HepG2 (cell line): ENCODE measurements around the gene NLRP6. TPM values are rescaled to one million over a fixed set of nuclear protein-coding genes. Genes with fewer than 3 reads are reported as not detected.
A peak's percentile ranks its signal among the peaks of the same experiment; 100 is the strongest.

Source experiments
- BORCS8-MEF2B ChIP-seq: sonication (generic); formaldehyde crosslinking; IDR thresholded peaks from 2 replicates; pipeline ENCODE4 v1.8.0; 2022; ENCODE audit warnings: mild to moderate bottlenecking, missing genetic modification reagents
- GABPB1 ChIP-seq: IDR thresholded peaks from 2 replicates; pipeline ENCODE4 v1.6.1; 2016; ENCODE audit warnings: mild to moderate bottlenecking, missing genetic modification reagents, moderate library complexity, missing compliant biosample characterization
- IKZF4 ChIP-seq: sonication (generic); formaldehyde crosslinking; IDR thresholded peaks from 2 replicates; pipeline ENCODE4 v1.5.1; 2020; ENCODE audit warnings: borderline replicate concordance, mild to moderate bottlenecking, low read depth, missing genetic modification reagents; ENCODE audit errors: not compliant biosample characterization
- MED1 ChIP-seq: sonication (generic); formaldehyde crosslinking; IDR thresholded peaks from 2 replicates; pipeline ENCODE4 v1.4.0; 2020; ENCODE audit warnings: missing genetic modification reagents
- MXD1 ChIP-seq: sonication (generic); formaldehyde crosslinking; IDR thresholded peaks from 2 replicates; pipeline ENCODE4 v1.4.0; 2020; ENCODE audit warnings: mild to moderate bottlenecking, missing genetic modification reagents
- MYC ChIP-seq: sonication (generic); formaldehyde crosslinking; IDR thresholded peaks from 2 replicates; pipeline ENCODE4 v1.9.0; 2021; ENCODE audit warnings: missing genetic modification reagents, borderline replicate concordance
- PHF8 ChIP-seq: sonication (generic); formaldehyde crosslinking; IDR thresholded peaks from 2 replicates; pipeline ENCODE4 v1.5.0; 2020; ENCODE audit warnings: missing genetic modification reagents
- UBTF ChIP-seq: sonication (generic); formaldehyde crosslinking; IDR thresholded peaks from 2 replicates; pipeline ENCODE4 v1.4.0; 2020; ENCODE audit warnings: mild to moderate bottlenecking, missing genetic modification reagents
- ZFY ChIP-seq: sonication (generic); formaldehyde crosslinking; IDR thresholded peaks from 2 replicates; pipeline ENCODE4 v1.4.0; 2020; ENCODE audit warnings: missing genetic modification reagents
- ZNF296 ChIP-seq: sonication (generic); formaldehyde crosslinking; conservative IDR thresholded peaks from 2 replicates; pipeline ENCODE4 v1.5.0; 2020; ENCODE audit warnings: mild to moderate bottlenecking, missing genetic modification reagents
- polyA plus RNA-seq, 8 experiments: library from polyadenylated mRNA; depleted of rRNA in 3 of 8; stranded (reverse) in 7 of 8; unstranded in 1 of 8; fragments of >200 nt; fragmentation: Illumina TruSeq in 4 of 8; extraction: Trizol in 4 of 8; gene quantifications; 2 replicates each; pipeline versions ENCODE4 v1.2.1 to v1.2.3, GENCODE V29; 2011 to 2016; ENCODE audit warnings: low read depth in 4 of 8, missing spikeins in 1 of 8, mixed read lengths in 1 of 8; ENCODE audit not compliant: insufficient read depth in 1 of 8
- total RNA-seq, 5 experiments: library from RNA; depleted of rRNA; stranded (reverse); fragments of >200 nt; fragmentation: Illumina TruSeq; extraction: Trizol; gene quantifications; 2 replicates each; pipeline ENCODE4 v1.2.3, GENCODE V29; 2016; ENCODE audit warnings: low read depth in 1 of 5
- TF ChIP-seq, protein P1 (sequence below), 2 experiments: sonication (generic) in 1 of 2; formaldehyde crosslinking in 1 of 2; IDR thresholded peaks; 2 replicates each; pipeline versions ENCODE4 v1.4.0 to v1.6.1; 2018 to 2020; ENCODE audit warnings: missing genetic modification reagents in 2 of 2, borderline replicate concordance in 1 of 2, low read depth in 1 of 2, mild to moderate bottlenecking in 1 of 2, missing biosample characterization in 1 of 2
- TF ChIP-seq, protein P2 (sequence below): sonication (generic); formaldehyde crosslinking; IDR thresholded peaks from 2 replicates; pipeline ENCODE4 v1.5.0; 2020; ENCODE audit warnings: mild to moderate bottlenecking, missing genetic modification reagents
- TF ChIP-seq, protein P3 (sequence below): sonication (generic); formaldehyde crosslinking; IDR thresholded peaks from 2 replicates; pipeline ENCODE4 v1.9.0; 2022; ENCODE audit warnings: missing genetic modification reagents, mild to moderate bottlenecking, borderline replicate concordance
- TF ChIP-seq, protein P4 (sequence below): sonication (generic); formaldehyde crosslinking; IDR thresholded peaks from 2 replicates; pipeline ENCODE4 v1.5.1; 2020; ENCODE audit warnings: missing genetic modification reagents, mild to moderate bottlenecking, borderline replicate concordance

The NLRP6 gene
- total and polyA plus RNA-seq, 2 of the 13 experiments (the other 11 are each of a cell fraction or from before 2014, with no cell fraction given): not detected

- TF ChIP-seq, protein P1, sequence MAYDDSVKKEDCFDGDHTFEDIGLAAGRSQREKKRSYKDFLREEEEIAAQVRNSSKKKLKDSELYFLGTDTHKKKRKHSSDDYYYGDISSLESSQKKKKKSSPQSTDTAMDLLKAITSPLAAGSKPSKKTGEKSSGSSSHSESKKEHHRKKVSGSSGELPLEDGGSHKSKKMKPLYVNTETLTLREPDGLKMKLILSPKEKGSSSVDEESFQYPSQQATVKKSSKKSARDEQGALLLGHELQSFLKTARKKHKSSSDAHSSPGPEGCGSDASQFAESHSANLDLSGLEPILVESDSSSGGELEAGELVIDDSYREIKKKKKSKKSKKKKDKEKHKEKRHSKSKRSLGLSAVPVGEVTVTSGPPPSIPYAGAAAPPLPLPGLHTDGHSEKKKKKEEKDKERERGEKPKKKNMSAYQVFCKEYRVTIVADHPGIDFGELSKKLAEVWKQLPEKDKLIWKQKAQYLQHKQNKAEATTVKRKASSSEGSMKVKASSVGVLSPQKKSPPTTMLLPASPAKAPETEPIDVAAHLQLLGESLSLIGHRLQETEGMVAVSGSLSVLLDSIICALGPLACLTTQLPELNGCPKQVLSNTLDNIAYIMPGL (CRISPR knock-in tag; IDR thresholded peaks at IDR 0.05; ENCODE audit: borderline replicate concordance in 1 of 2, low read depth in 1 of 2): peak in 1 of 2 experiments; percentile 40; a peak in 1 of 4 replicates
- TF ChIP-seq MED1: peak; percentile 22; the same call in 1 of the 2 replicates
- TF ChIP-seq UBTF (CRISPR knock-in tag): peak; percentile 77
- peak; percentile 29; the same call in 1 of the 2 replicates for TF ChIP-seq MYC (CRISPR knock-in tag)
- TF ChIP-seq BORCS8-MEF2B (CRISPR knock-in tag): 0 out of 2 replicates have a peak, but pooled peaks have one; percentile 54
- TF ChIP-seq, protein P2, sequence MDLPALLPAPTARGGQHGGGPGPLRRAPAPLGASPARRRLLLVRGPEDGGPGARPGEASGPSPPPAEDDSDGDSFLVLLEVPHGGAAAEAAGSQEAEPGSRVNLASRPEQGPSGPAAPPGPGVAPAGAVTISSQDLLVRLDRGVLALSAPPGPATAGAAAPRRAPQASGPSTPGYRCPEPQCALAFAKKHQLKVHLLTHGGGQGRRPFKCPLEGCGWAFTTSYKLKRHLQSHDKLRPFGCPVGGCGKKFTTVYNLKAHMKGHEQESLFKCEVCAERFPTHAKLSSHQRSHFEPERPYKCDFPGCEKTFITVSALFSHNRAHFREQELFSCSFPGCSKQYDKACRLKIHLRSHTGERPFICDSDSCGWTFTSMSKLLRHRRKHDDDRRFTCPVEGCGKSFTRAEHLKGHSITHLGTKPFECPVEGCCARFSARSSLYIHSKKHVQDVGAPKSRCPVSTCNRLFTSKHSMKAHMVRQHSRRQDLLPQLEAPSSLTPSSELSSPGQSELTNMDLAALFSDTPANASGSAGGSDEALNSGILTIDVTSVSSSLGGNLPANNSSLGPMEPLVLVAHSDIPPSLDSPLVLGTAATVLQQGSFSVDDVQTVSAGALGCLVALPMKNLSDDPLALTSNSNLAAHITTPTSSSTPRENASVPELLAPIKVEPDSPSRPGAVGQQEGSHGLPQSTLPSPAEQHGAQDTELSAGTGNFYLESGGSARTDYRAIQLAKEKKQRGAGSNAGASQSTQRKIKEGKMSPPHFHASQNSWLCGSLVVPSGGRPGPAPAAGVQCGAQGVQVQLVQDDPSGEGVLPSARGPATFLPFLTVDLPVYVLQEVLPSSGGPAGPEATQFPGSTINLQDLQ: 0 out of 2 replicates have a peak, but pooled peaks have one; percentile 37
- TF ChIP-seq, protein P3, sequence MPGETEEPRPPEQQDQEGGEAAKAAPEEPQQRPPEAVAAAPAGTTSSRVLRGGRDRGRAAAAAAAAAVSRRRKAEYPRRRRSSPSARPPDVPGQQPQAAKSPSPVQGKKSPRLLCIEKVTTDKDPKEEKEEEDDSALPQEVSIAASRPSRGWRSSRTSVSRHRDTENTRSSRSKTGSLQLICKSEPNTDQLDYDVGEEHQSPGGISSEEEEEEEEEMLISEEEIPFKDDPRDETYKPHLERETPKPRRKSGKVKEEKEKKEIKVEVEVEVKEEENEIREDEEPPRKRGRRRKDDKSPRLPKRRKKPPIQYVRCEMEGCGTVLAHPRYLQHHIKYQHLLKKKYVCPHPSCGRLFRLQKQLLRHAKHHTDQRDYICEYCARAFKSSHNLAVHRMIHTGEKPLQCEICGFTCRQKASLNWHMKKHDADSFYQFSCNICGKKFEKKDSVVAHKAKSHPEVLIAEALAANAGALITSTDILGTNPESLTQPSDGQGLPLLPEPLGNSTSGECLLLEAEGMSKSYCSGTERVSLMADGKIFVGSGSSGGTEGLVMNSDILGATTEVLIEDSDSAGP (CRISPR knock-in tag): peak; percentile 33; the same call in 1 of the 2 replicates
- TF ChIP-seq GABPB1 (CRISPR knock-in tag): peak; percentile 57; the same call in 1 of the 2 replicates
- peak; percentile 59 for TF ChIP-seq IKZF4 (CRISPR knock-in tag)
- TF ChIP-seq PHF8 (CRISPR knock-in tag): peak; percentile 27; the same call in 1 of the 2 replicates
- TF ChIP-seq, protein P4, sequence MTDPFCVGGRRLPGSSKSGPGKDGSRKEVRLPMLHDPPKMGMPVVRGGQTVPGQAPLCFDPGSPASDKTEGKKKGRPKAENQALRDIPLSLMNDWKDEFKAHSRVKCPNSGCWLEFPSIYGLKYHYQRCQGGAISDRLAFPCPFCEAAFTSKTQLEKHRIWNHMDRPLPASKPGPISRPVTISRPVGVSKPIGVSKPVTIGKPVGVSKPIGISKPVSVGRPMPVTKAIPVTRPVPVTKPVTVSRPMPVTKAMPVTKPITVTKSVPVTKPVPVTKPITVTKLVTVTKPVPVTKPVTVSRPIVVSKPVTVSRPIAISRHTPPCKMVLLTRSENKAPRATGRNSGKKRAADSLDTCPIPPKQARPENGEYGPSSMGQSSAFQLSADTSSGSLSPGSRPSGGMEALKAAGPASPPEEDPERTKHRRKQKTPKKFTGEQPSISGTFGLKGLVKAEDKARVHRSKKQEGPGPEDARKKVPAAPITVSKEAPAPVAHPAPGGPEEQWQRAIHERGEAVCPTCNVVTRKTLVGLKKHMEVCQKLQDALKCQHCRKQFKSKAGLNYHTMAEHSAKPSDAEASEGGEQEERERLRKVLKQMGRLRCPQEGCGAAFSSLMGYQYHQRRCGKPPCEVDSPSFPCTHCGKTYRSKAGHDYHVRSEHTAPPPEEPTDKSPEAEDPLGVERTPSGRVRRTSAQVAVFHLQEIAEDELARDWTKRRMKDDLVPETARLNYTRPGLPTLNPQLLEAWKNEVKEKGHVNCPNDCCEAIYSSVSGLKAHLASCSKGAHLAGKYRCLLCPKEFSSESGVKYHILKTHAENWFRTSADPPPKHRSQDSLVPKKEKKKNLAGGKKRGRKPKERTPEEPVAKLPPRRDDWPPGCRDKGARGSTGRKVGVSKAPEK (CRISPR knock-in tag): 0 out of 2 replicates have a peak, but pooled peaks have one; percentile 8
- TF ChIP-seq ZNF296 (CRISPR knock-in tag): peak; percentile 42; the same call in 1 of the 2 replicates
- 0 out of 2 replicates have a peak, but pooled peaks have one; percentile 23 for TF ChIP-seq MXD1 (CRISPR knock-in tag)
- peak; percentile 66 for TF ChIP-seq ZFY (CRISPR knock-in tag)
These were observed 41.1 kb downstream of the NLRP6 start (continued) for GRCh38 chr11:319121-319887.
